GM19239 (cell line): ENCODE data around the gene HDAC5.
"Not testable (repeated sequence)": the region's sequence is repeated elsewhere in the genome, so short reads cannot be mapped to it uniquely, and the experiment has no call there.

Experiments used
- DNase-seq: peaks from one replicate; pipeline ENCODE4 v3.0.0; 2011; ENCODE audit warnings: low spot score; ENCODE audit not compliant: insufficient read length
- FAIRE-seq: peaks from 2 replicates; lab custom pipeline; 2011; peaks lifted over from hg19 to GRCh38; lab: Jason Lieb, UNC

The HDAC5 gene

GRCh38 chr17:44113382-44113781, 10.1 kb downstream of the HDAC5 start:
- no peak for FAIRE-seq

GRCh38 chr17:44112284-44113280, 10.9 kb downstream of the HDAC5 start:
- no peak for FAIRE-seq
- DNase-seq, result no peak

More at GRCh38 chr17:44113382-44113781, 10.1 kb downstream of the HDAC5 start:
- DNase-seq, result no peak

- no peak for DNase-seq
- FAIRE-seq, result peak; percentile 77
Measured at GRCh38 chr17:44111777-44112176, 11.7 kb downstream of the HDAC5 start.

GRCh38 chr17:44110823-44111633, 12.4 kb downstream of the HDAC5 start:
- FAIRE-seq, result peak; percentile 85
- peak; percentile 81 for DNase-seq

GRCh38 chr17:44110011-44110686, 13.3 kb downstream of the HDAC5 start:
- DNase-seq (no peak), FAIRE-seq (no peak)

GRCh38 chr17:44109312-44109630, 14.2 kb downstream of the HDAC5 start:
- DNase-seq (no peak), FAIRE-seq (no peak)

GRCh38 chr17:44108440-44109311, 14.8 kb downstream of the HDAC5 start:
- DNase-seq (no peak), FAIRE-seq (no peak)

GRCh38 chr17:44106801-44107200, 16.6 kb downstream of the HDAC5 start:
- FAIRE-seq (no peak), DNase-seq (no peak)

- FAIRE-seq, result no peak
- DNase-seq, result no peak
Measured at GRCh38 chr17:44105941-44106340, 17.5 kb downstream of the HDAC5 start.

- FAIRE-seq, result no peak
Measured at GRCh38 chr17:44105483-44105882, 18.0 kb downstream of the HDAC5 start.

GRCh38 chr17:44102849-44103622, 20.4 kb downstream of the HDAC5 start:
- FAIRE-seq (no peak), DNase-seq (no peak)

More at GRCh38 chr17:44105483-44105882, 18.0 kb downstream of the HDAC5 start:
- DNase-seq, result no peak

- DNase-seq, FAIRE-seq: not testable (repeated sequence)
Measured at GRCh38 chr17:44101858-44102257, 21.6 kb downstream of the HDAC5 start.

- no peak for DNase-seq
- FAIRE-seq, result no peak
Measured at GRCh38 chr17:44097110-44097958, 26.1 kb downstream of the HDAC5 start.

- FAIRE-seq (peak; percentile 87), DNase-seq (peak; percentile 42)
Measured at GRCh38 chr17:44095647-44096496, 27.6 kb downstream of the HDAC5 start.

- no peak for DNase-seq
- no peak for FAIRE-seq
Measured at GRCh38 chr17:44095388-44095646, 28.1 kb downstream of the HDAC5 start.

- FAIRE-seq (no peak), DNase-seq (no peak)
Measured at GRCh38 chr17:44094701-44095387, 28.6 kb downstream of the HDAC5 start.
